NCI-H1417 (cell line): ENCODE data around the gene ARMH2.
A peak's percentile ranks its signal among the peaks of the same experiment; 100 is the strongest.
"Not testable (repeated sequence)": the region's sequence is repeated elsewhere in the genome, so short reads cannot be mapped to it uniquely, and the experiment has no call there.

ENCODE experiments used
- DNase-seq, 3 experiments: peaks; one replicate each; lab custom pipeline; 2025; lab: John Stamatoyannopoulos, UW

Gene ARMH2

DNA sequence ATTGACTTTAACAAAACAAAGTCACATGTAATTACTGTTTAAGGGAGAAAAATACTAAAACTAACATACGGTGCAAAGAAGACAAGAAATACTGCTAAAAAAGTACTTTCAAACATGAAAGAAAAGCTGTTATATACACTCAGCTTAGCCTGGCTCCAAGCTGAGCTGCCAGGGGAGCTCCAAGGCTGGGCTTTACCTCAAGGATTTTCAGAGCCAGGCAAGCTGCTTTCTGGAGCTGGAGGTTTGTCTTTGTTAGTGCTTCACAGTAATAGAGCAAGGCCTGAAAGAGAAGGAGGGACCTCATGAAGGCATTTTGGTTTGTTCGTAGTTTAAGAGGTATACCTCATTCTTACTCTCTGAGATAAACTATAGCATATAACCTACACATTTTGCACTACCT lies 19.6 kb upstream of the ARMH2 start:
- DNase-seq, result no peak

DNA sequence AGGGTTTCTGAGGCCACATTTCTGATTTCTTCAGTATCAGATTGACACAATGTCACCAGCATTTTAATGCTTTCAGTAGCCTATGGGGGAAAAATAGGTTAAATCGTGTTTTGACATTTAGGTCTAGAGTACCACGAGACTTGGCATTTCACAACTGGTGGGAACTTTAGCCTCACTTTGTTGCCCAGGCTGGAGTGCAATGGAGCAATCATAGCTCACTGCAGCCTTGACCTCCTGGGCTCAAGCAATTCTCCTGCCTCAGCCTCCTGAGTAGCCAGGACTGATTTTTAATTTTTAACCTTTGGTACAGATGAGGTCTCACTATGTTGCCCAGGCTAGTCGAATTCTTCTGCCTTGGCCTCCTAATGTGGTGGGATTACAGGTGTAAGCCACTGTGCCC lies 11.0 kb upstream of the ARMH2 start:
- no peak for DNase-seq

DNA sequence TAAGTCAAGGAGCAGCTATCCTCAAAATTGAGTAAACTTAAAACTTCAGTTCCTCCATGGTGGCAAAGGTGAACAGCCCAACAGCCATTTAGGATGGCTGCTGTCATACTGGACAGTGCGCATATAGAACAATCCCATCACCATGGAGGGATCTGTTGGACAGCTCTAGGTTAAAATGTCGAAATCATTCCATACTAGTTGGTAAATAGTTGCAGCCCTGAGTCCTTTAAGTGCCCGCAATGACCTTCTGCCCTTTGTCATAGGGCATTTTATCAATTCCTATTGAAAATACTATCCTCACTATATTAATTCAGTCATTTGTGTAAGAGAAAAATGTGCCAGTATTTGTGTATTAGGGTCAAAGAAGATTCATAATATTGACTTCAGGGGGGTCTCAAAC lies 8.9 kb upstream of the ARMH2 start:
- DNase-seq, result no peak

- DNase-seq, result no peak
These were observed 3.7 kb upstream of the ARMH2 start for GRCh38 chr6:24802271-24803059.

GRCh38 chr6:24799541-24799915 lies 811 bp upstream of the ARMH2 start:
- peak in 1 of 3 experiments; percentile 42 for DNase-seq

DNA sequence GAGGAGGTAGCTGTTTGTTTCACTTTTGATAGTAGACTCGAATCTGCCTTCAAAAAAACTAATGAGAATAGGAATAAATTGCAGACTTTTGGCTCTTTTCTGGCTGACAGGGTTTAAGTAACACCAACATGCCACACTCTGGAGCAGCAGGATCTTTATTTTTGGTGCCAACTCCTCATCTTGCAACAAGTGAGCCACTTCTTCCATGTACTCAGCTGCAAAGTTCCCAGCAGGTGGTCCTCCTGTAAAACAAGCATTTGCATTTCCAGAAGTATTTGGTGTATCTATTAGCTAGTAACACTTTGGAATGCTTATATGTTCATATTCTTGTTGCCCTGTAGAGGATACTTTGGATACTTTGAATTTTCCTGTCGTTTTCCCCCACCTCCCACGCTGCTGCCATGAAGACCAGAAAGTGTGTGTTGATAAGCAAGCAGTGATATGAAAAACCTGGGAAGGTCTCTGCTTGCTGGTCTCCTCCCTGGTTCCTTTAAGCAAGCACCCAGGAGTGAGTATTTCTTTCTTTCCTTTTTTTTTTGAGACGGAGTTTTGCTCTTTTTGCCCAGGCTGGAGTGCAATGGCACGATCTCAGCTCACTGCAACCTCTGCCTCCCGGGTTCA lies 1.0 kb downstream of the ARMH2 start:
- peak in 1 of 3 experiments; percentile 16 for DNase-seq

DNA sequence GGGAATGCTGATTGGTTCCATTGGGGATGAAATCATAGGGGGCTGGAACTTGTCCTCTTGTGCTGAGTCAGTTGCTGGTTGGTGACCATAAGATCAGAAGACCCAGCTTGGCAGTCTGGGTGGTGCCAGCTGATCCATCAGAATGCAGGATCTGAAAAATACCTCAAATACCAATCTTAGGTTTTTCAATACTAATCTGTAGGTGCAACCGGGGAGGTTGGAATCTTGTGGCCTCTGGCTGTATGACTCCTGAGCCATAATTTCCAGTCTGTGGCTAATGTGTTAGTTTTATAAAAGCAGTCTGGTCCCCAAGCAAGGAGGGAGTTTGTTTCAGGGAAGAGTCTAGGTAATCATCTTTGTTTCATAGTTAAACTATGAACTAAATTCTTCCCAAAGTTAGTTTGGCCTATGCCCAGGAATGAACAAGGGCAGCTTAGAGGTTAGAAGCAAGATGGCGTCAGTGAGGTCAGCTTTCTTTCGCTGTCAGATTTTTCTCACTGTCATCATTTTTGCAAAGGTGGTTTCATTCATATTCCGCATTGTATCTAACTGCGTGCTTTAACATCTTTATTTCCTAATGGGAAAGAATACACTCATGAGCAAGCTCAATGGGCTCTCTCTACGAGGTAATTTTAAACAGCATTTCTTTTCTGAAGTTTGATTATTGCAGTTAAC lies 2.0 kb downstream of the ARMH2 start:
- no peak for DNase-seq

- DNase-seq, result no peak
These were observed 3.6 kb downstream of the ARMH2 start for GRCh38 chr6:24795106-24795505.

DNA sequence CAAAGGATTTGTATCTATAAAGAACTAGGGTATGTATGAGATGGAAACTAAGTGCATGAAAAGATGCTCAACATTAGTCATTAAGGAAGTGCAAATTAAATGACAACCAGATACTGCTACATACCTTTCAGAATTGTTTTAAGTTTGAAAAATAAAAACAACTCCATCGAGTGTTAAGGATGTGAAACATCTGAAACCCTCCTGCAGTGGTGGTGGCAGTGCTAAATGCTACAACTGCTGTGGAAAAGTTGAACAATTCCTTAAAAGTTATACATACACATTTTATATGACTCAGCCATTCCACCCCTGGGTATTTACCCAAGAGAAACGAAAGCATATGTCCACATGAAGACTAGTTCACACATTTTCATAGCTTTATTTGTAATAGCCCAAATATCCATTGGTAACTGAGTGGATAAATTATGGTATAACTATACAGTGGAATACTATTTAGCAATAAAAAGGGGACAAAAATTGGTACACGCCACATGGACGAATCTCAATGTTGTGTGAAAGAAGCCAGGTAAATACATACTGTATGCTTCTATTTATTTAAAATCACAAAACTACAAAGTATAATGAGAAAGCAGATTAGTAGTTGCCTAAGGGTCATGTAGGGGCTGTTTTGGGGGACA lies 10.6 kb downstream of the ARMH2 start:
- DNase-seq, result no peak

- DNase-seq, result no peak
These were observed 18.5 kb downstream of the ARMH2 start for GRCh38 chr6:24780206-24780605.

- no peak for DNase-seq
These were observed 19.2 kb downstream of the ARMH2 start for GRCh38 chr6:24779416-24780016.

DNA sequence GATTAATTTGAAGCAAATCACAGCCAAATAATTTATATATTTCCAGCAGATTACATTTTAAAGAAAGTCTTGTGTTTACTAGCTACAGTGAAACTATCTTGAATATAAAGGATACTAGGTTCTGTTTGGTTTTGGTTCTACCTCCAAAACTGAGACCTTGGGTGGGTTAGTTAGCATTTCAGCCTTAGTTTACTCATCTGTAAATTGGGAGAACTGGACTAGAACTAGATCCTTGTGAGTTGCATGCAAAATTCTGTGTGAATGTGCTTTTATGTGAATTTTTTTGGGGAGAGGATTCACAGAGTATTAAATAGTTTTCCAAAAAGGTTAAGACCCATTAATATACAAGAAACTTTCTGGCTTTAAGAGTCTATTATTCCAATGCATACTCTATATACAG lies 19.8 kb downstream of the ARMH2 start:
- DNase-seq, result no peak

DNA sequence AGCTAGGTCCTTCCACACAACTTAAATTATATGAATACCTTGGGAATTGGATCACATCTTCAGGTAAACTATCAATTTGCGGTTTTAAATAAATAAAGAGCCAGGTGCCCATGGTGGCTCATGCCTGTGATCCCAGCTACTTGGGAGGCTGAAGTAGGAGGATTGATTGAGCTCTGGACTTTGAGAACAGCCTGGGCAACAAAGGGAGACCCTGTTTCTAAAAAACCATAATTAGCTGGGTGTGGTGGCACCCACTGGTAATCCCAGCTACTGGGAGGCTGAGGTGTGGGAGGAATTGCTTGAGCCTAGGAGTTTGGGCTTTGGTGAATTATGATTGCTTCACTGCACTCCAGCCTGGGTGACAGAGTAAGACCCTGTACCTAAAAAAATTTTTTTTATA lies 20.6 kb downstream of the ARMH2 start:
- DNase-seq, result no peak

DNA sequence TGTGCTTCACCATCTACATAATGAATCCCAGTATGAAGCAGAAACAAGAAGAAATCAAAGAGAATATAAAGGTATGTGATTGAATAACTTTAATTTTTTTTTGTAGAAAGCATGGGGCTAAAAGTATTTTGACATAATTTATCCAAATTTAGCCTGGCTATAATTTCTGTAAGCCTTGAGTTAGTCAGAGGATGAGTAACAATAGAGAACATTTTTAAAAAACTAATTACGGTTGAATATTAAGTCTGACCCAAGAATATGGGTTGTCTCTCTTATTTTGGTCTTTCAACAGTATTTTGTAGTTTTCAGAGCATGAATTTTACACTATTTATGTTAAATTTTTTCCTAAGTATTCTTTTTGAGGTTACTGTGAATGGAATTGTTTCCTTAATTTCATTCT lies 21.5 kb downstream of the ARMH2 start:
- DNase-seq, result no peak

DNA sequence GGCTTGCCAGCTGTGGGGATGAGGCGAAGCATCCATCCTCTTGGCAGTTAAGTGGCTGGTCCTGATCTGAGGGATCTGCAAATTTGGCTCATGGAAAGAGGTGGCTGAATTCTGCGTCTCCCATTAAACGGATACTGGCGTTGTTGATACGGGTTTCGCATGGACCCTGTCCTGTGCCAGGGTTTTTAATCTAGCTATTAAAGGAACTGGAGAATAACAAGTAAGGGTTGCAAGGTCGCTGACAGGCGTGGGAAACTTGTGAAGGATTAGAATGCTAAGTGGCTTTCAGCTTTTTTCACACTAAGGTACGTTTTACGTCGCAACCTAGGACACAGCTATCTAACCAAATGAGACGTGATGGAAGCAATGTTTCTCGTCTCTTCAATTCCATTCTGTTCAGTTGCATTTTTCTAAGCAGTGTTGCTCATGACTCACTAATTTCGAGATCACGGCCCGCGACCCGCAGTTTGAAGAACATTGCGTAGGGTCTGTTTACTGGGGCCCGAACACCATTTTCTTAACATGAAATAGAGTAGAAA lies 23.1 kb downstream of the ARMH2 start:
- no peak for DNase-seq

DNA sequence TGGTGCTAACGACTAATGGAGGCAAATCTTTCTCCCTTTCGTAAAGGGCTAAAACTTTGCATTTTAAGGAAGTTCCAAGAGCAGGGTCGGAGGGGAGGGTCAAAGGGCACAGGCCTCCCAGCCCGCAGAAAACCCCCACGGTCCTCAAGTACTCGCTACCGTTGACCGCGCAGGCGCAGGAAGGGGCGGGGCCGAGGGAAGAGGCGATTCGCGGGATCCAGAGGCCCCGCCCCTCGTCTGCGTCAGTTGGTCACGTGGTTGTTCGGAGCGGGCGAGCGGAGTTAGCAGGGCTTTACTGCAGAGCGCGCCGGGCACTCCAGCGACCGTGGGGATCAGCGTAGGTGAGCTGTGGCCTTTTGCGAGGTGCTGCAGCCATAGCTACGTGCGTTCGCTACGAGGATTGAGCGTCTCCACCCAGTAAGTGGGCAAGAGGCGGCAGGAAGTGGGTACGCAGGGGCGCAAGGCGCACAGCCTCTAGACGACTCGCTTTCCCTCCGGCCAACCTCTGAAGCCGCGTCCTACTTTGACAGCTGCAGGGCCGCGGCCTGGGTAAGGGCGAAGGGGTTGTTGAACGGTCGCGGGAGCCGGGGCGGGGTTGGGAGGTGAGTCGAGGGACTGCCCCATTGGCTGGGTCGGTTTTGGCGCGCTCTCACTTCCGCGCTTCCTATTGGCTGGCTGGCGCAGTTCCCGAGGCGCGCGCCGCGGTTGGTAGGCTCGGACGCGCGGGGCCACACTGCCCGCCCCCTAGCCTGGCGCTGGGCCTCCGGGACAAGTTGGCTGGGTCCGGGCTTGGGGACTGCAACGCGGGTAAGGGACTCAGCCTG lies 23.8 kb downstream of the ARMH2 start, which contains the start of gene GMNN:
Gene GMNN (plus strand): TSS at position 242 of the 824 bp plus-strand sequence. CDS start 2,310 bp downstream, outside the sequence.
- peak; percentile 95 to 98 (median 97) for DNase-seq

GRCh38 chr6:24768361-24768760 lies 30.4 kb downstream of the ARMH2 start:
- no peak for DNase-seq

DNA sequence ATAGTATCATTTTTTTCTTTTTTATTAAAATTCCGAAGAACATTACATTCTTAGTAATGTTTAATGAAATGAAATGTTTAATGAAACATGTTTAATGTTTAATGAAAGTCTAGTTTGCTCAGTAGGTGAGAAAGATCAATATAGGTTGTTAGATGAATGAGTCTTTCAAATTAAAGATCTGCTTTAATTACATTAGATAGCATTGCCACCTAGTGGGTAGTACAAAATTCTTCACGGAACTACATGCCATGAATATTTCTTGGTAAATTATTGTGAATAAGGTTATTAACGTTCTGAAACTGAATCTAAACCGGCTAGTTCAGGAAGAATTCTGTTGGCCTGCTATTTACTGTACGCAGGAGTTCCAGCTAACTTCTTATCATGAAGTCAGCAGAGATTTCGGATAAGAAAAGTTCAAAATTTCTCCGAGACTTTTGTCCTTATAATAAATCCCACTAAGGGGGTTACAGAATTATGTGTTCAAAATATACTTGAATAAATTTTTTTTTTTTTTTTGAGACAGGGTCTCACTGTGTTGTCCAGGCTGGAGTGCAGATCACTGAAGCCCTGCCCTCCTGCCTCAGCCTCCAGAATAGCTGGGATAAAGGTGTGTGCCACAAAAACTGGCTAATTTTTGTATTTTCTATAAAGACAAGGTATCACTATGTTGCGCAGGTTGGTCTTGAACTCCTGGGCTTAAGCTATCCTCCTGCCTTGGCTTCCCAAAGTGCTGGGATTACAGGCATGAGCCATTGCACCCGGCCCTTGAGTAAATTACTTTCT lies 31.8 kb downstream of the ARMH2 start:
- peak in 2 of 3 experiments; percentile 14 to 47 for DNase-seq

DNA sequence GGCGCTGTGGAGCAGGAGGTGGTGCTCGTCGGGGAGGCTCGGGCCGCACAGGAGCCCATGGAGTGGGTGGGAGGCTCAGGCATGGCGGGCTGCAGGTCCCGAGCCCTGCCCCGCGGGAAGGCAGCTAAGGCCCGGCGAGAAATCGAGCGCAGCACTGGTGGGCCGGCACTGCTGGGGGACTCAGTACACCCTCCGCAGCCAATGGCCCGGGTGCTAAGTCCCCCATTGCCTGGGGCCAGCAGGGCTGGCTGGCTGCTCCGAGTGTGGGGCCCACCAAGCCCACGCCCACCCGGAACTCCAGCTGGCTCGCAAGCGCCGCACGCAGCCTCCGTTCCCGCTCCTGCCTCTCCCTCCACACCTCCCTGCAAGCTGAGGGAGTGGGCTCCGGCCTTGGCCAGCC lies 32.7 kb downstream of the ARMH2 start:
- not testable (repeated sequence) for DNase-seq
